ENCODE measurements around the gene DOCK7.

- TF ChIP-seq, protein P1, sequence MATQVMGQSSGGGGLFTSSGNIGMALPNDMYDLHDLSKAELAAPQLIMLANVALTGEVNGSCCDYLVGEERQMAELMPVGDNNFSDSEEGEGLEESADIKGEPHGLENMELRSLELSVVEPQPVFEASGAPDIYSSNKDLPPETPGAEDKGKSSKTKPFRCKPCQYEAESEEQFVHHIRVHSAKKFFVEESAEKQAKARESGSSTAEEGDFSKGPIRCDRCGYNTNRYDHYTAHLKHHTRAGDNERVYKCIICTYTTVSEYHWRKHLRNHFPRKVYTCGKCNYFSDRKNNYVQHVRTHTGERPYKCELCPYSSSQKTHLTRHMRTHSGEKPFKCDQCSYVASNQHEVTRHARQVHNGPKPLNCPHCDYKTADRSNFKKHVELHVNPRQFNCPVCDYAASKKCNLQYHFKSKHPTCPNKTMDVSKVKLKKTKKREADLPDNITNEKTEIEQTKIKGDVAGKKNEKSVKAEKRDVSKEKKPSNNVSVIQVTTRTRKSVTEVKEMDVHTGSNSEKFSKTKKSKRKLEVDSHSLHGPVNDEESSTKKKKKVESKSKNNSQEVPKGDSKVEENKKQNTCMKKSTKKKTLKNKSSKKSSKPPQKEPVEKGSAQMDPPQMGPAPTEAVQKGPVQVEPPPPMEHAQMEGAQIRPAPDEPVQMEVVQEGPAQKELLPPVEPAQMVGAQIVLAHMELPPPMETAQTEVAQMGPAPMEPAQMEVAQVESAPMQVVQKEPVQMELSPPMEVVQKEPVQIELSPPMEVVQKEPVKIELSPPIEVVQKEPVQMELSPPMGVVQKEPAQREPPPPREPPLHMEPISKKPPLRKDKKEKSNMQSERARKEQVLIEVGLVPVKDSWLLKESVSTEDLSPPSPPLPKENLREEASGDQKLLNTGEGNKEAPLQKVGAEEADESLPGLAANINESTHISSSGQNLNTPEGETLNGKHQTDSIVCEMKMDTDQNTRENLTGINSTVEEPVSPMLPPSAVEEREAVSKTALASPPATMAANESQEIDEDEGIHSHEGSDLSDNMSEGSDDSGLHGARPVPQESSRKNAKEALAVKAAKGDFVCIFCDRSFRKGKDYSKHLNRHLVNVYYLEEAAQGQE (IDR thresholded peaks at IDR 0.05; ENCODE audit: insufficient read depth in 1 of 2, low read depth in 2 of 2, low read length in 2 of 2): no peak
- TF ChIP-seq POLR2AphosphoS5 (IDR thresholded peaks at IDR 0.05; ENCODE audit: low read depth, low read length) (no peak), SIN3A (IDR thresholded peaks at IDR 0.05; ENCODE audit: borderline replicate concordance, insufficient read depth, low read length) (no peak)
These were observed 1.4 kb downstream of the DOCK7 start for GRCh38 chr1:62686822-62687221.

Measured in PFSK-1 (cell line).